Spinal cord (tissue), 10 donors: ENCODE measurements around the gene GSG1L. TPM values are rescaled to one million over a fixed set of nuclear protein-coding genes. Genes with fewer than 3 reads are reported as not detected.

Experiments used
- DNase-seq, 6 donors: peaks; one replicate each; pipeline versions ENCODE4 v3.0.0 to v3.0.0-alpha.2; 2013 to 2015; ENCODE audit warnings: low spot score in 6 of 6, low read depth in 4 of 6
- H3K27ac ChIP-seq: one replicate; pipeline ENCODE4 v1.5.1; 2013; ENCODE audit warnings: low read depth, low read length, control low read depth
- H3K27me3 ChIP-seq: one replicate; pipeline ENCODE4 v1.6.1; 2013; ENCODE audit warnings: low read length; ENCODE audit not compliant: control insufficient read depth, insufficient read depth
- H3K36me3 ChIP-seq: one replicate; pipeline ENCODE4 v1.6.1; 2013; ENCODE audit warnings: low read length; ENCODE audit not compliant: control insufficient read depth, insufficient read depth
- H3K4me1 ChIP-seq: one replicate; pipeline ENCODE4 v1.6.1; 2013; ENCODE audit warnings: low read length; ENCODE audit not compliant: control insufficient read depth, insufficient read depth
- H3K4me3 ChIP-seq: one replicate; pipeline ENCODE4 v1.5.1; 2013; ENCODE audit warnings: low read depth, low read length, control low read depth
- H3K9me3 ChIP-seq: one replicate; pipeline ENCODE4 v1.6.1; 2013; ENCODE audit warnings: low read length; ENCODE audit not compliant: control insufficient read depth, insufficient read depth
- WGBS: methylation state at CpG from one replicate; pipeline ENCODE4 v1.1.5; 2013; ENCODE audit warnings: missing lambda C conversion rate; ENCODE audit not compliant: insufficient coverage; 5-methylcytosine and 5-hydroxymethylcytosine counted together
- polyA plus RNA-seq, 2 donors: library from polyadenylated mRNA; unstranded; fragments of 120-200 nt; gene quantifications; one replicate each; pipeline ENCODE4 v1.2.1, GENCODE V29; 2013; ENCODE audit not compliant: insufficient read length in 2 of 2
- total RNA-seq, 2 donors: library from RNA; depleted of rRNA in 1 of 2; stranded (reverse); fragments of 120-200 nt in 1 of 2; fragments of >200 nt in 1 of 2; gene quantifications; one replicate each; pipeline versions ENCODE4 v1.2.3 to v1.2.4, GENCODE V29; 2013 to 2014
- donor health status: healthy.

Gene GSG1L
- total and polyA plus RNA-seq, 4 donors: 7.5 to 26.1 (median 18.0) TPM

DNA sequence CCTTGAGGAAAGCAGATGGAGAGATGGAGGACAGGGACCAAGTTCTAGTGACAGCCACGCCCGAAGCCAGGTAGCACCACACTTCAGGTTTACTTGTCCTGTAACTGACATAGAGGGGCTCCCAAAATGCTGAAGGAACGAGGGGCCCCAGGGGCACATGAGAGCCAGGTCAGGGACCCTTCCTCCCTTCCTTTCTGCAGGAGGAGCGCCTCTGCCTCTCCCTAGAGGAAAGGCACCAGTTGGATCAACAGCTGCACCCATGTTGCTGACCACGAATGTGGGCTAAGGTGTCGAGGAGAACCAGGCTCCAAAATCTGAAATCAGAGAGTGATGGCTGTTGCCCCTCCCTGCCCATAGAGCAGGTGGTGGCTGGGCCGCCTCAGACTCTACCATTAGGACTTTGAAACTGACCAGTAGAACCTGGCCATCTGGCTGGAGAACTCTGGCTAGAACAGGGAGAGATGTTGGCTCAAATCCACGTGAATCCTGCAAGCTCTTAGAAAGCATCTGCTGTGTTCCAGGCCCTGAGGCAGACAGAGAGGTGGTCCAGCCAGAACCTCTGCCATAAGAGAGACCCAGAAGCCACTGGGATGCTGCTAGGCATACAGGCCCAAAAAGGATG lies 294.8 kb downstream of the GSG1L start:
- Histone ChIP-seq H3K9me3 (no peaks in the 10 kb centered on the region), H3K27ac (no peak overlapping the region), H3K4me3 (no peak overlapping the region), H3K36me3 (peaks cover 68% of the 10 kb centered on the region), H3K4me1 (peaks cover 35% of the 10 kb centered on the region), H3K27me3 (no peaks in the 10 kb centered on the region)
- WGBS: 93% methylated on average over 8 of the region's 8 CpGs
- no peak for DNase-seq

GRCh38 chr16:27767971-27768591 lies 295.4 kb downstream of the GSG1L start:
- Histone ChIP-seq H3K9me3 (no peaks in the 10 kb centered on the region), H3K4me3 (no peak overlapping the region), H3K36me3 (peaks cover 65% of the 10 kb centered on the region), H3K4me1 (peaks cover 35% of the 10 kb centered on the region), H3K27ac (no peak overlapping the region), H3K27me3 (no peaks in the 10 kb centered on the region)
- 75% methylated on average over 3 of the region's 5 CpGs for WGBS
- DNase-seq: no peak

DNA sequence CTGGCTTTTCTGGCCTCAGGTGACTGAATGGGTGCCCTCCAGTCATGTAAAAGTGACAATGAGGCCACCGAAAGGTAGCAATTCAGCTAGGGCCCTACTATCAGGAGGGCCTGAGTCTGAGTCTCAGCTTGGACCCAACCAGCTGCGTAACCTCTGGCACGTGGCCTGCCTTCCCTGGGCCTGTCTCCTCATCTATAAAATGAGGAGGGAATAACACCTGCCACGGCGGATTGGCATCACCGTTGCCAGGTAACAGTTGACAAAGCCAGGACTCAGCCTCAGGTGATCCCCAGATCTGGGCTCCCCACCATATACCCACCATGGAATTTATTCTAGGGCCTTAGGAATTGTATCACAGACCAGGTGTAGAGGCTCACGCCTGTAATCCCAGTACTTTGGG lies 296.4 kb downstream of the GSG1L start:
- 97% methylated on average over 2 of the region's 7 CpGs for WGBS
- H3K4me1 ChIP-seq: peaks cover 35% of the 10 kb centered on the region
- H3K4me3 ChIP-seq: no peak overlapping the region
- peaks cover 65% of the 10 kb centered on the region for H3K36me3 ChIP-seq
- H3K27ac ChIP-seq: no peak overlapping the region
- H3K9me3 ChIP-seq: no peaks in the 10 kb centered on the region
- no peaks in the 10 kb centered on the region for H3K27me3 ChIP-seq
- no peak for DNase-seq

DNA sequence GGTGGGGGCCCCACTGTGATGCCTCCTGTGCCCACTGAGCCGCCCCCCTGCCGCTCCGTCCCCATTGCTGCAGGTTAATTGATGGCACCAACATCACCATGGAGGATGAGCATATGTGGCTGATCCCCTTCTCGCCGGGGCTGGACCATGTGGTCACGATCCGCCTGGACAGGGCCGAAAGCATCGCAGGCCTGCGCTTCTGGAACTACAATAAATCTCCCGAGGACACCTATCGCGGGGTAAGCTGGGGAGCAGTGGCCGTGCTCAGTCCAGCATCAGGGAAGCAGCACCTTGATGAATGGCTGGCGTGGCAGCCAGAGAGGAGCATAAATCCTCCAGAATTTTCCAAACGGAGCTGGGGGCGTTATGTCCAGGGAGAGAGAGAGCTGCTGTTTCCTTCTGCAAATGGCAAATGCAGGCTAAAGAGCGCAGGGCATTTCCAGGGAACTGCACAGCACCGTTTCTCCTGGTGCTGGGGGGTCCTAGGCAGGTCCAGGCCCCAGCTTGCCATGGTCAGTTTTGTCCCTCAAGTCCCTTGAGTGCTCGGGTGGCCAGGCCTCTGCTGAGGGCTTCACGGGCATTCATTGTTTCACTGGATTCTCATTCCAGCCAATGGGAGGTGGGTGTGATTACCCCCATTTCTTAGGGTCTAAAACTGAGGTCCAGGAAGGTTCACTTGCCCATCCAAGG lies 297.1 kb downstream of the GSG1L start:
- DNase-seq: peak in 1 of 6 donors; percentile 70
- Histone ChIP-seq H3K27me3 (no peaks in the 10 kb centered on the region), H3K27ac (no peak overlapping the region), H3K4me3 (no peak overlapping the region), H3K4me1 (peaks cover 29% of the 10 kb centered on the region), H3K9me3 (no peaks in the 10 kb centered on the region), H3K36me3 (peaks cover 65% of the 10 kb centered on the region)
- 75% methylated on average over 21 of the region's 21 CpGs for WGBS

- Histone ChIP-seq H3K9me3 (no peaks in the 10 kb centered on the region), H3K4me3 (no peak overlapping the region), H3K27ac (no peak overlapping the region), H3K27me3 (no peaks in the 10 kb centered on the region), H3K36me3 (peaks cover 58% of the 10 kb centered on the region), H3K4me1 (peaks cover 22% of the 10 kb centered on the region)
- no peak for DNase-seq
- WGBS: 86% methylated on average over 7 of the region's 8 CpGs
Observed at GRCh38 chr16:27764869-27765675, 298.4 kb downstream of the GSG1L start.

DNA sequence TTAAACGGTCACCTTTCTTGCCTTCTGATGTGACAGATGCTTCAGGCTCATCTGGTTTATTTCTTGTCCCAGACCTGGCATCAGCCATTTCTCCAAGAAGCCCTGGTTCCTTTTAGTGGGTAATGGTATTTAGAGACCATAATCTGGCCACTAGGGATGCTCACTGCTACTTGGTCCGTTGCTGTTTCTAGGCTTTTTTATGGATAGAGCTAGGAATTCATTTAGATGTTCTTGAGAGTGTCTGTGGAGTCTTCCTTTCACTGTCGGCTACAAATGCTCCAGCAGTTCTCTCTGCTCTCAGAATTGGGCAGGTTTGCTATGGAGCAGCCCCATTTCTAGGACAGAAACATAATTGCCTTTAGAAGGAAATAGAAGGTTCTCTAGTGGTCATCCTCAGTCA lies 299.1 kb downstream of the GSG1L start:
- no peak overlapping the region for H3K27ac ChIP-seq
- DNase-seq: no peak
- H3K4me3 ChIP-seq: no peak overlapping the region
- H3K36me3 ChIP-seq: peaks cover 52% of the 10 kb centered on the region
- H3K9me3 ChIP-seq: no peaks in the 10 kb centered on the region
- H3K27me3 ChIP-seq: no peaks in the 10 kb centered on the region
- H3K4me1 ChIP-seq: peaks cover 23% of the 10 kb centered on the region
- WGBS: 100% methylated on average over 2 of the region's 3 CpGs

- H3K36me3 ChIP-seq: peaks cover 37% of the 10 kb centered on the region
Observed at GRCh38 chr16:27762441-27762840, 301.1 kb downstream of the GSG1L start.

GRCh38 chr16:27761816-27762215 lies 301.7 kb downstream of the GSG1L start:
- Histone ChIP-seq H3K27ac (no peak overlapping the region), H3K36me3 (peaks cover 34% of the 10 kb centered on the region), H3K4me3 (no peak overlapping the region), H3K4me1 (peaks cover 27% of the 10 kb centered on the region), H3K9me3 (no peaks in the 10 kb centered on the region), H3K27me3 (no peaks in the 10 kb centered on the region)
- no peak for DNase-seq
- 67% methylated on average over 4 of the region's 7 CpGs for WGBS

More at GRCh38 chr16:27762441-27762840, 301.1 kb downstream of the GSG1L start:
- no peak overlapping the region for H3K27ac ChIP-seq
- H3K9me3 ChIP-seq: no peaks in the 10 kb centered on the region
- WGBS: 100% methylated on average over 2 of the region's 3 CpGs
- H3K27me3 ChIP-seq: no peaks in the 10 kb centered on the region
- peaks cover 26% of the 10 kb centered on the region for H3K4me1 ChIP-seq
- no peak overlapping the region for H3K4me3 ChIP-seq
- no peak for DNase-seq

DNA sequence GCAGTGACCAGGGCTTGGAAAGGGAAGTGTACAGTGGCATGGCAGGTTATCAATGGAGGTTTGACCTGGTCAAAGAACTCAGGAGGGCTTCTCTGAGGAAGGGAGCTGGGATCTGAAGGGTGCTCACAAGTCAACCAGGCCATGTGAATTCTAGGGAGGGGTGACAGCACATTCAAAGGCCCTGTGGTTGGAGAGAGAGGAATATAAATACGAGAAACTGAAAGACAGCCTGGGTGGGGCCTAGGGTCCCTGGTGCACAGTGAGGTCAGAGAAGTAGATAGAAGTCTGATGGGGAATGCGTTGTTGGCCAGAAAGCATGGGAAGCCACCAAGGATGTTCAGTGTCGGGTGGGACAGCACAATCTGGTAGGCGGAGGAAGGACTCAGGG lies 302.7 kb downstream of the GSG1L start:
- no peak for DNase-seq
- H3K27me3 ChIP-seq: no peaks in the 10 kb centered on the region
- H3K4me1 ChIP-seq: peaks cover 18% of the 10 kb centered on the region
- H3K9me3 ChIP-seq: no peaks in the 10 kb centered on the region
- 98% methylated on average over 4 of the region's 4 CpGs for WGBS
- H3K36me3 ChIP-seq: peaks cover 27% of the 10 kb centered on the region
- H3K27ac ChIP-seq: no peak overlapping the region
- no peak overlapping the region for H3K4me3 ChIP-seq
